Activated naive CD4-positive, alpha-beta T cell (primary cell): ENCODE measurements around the gene CDCA4.

ENCODE experiments used
- DNase-seq, 4 experiments: peaks; one replicate each; lab custom pipeline; 2025; lab: John Stamatoyannopoulos, UW

Gene CDCA4

DNA sequence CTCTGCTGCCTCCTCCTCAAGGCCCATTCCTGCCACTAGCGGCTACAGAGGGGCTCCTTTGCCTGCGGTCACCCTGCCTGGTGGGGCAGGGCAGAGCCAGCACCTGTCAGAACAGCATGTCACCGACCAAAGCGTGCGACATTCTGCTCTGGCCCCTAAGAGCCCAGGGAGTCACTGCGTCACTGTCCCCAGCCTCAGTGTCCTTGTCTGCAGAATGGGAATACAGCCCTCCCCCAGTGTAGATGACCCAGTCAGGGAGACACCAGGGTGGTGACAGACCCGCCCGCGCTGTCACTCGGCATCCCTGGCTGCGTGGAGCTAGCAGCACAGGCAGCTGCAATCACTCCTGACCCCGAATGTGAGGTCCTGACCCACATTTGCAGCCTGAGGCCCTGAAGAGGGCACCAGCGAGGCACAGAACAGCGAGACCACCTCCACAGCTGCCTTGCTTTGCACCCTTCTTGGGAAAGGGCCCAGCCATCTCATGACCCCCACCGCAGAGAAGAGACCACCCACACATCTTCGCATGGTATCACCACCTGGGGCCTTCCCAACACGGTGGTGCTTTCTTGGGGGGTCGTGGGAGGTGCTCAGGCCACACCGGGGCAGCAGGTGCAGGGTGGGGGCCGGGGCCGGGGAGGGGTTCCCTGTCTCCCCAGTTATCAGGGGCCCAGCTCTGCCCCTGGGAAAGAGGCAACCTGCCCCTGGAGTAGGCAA lies 45.2 kb downstream of the CDCA4 start:
- no peak for DNase-seq

DNA sequence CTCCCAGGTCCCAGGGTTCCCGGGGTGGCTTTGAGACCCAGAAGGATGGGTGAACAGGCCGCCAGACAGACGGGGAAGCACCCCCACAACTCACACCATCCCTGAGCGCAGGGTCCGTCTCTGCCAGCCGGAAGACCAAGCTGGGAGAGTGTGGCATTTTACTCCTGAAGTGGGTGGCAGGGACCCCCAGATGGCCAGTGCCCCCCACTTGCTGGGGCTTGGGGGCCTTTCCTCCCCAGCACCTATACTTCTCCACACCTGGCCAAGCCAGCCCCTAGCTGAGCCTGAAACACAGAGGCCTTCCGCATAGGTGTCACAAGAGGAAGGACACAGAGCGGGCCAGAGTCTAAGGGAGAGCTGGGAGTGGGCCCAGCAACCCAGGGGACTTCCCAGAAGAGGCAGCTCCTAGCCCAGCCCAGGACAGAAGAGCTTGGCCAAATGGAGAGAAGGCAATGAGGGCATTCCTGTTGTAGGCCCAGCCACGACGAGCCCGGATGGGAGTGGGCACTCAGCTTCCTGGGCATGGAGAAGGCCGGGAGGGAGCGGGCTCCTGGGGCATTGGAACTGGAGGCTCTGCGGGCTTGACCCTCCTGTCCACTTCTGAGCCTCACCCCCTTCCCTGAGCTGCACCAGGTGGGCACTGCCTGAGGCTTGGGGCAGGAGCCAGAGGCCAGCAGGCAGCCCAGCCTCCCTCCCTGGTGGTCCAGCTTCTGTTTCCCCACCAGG lies 46.1 kb downstream of the CDCA4 start:
- DNase-seq: no peak

DNA sequence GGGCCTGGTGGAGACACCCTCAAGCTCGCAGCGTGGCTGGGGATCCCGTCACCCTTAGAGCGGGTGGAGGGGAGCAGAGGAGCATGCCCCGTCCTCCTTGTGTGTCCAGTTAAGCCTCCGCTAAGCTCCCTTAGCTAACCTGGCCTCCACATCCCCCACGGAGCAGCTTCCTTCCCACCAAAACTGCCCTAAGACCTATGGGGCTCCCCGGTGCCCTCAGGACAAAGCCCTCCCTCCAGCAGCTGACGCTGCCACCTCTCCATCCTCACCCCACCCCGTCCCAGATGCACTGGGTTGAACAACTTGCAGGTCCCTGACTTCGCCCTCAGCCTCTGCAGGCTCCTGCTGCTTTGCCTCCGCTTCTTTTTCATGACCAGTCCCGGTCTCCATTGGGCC lies 46.7 kb downstream of the CDCA4 start:
- DNase-seq: no peak

DNA sequence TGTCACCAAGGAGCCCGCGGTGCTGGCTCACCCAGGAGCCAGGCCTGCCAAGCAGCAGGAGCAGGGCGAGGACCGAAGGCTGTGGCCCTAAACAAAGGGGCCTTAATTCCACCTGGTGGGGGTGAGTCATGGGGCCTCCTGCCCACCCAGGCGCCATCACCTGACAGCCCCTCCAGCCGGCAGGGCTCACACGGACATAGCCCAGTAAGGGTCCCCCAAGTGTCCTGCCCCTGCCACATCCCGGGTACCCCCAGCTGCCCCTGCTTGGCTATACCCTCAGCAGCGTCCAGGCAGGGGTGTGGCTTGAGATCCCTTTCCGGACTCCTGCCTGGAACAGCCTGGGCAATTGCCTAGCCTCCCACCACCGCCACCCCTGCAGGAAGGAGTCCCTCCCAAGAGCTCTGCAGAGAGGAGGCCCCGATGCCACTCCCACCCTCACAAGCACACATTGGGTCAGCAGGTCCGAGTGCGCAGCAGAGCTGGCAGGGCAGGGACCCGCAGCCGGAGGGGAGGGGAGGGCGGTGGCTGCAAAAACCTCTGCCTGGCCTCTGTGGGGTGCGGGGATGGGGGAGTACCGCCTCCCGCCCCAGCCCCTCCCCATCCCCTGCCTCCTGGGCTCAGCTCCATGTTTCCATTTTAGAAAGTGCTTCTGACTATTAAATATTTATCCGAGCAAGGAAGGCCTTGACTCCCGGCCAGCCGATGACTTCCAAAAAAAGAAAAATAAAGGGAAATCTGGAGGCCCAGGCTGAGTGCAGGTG lies 47.3 kb downstream of the CDCA4 start:
- no peak for DNase-seq

DNA sequence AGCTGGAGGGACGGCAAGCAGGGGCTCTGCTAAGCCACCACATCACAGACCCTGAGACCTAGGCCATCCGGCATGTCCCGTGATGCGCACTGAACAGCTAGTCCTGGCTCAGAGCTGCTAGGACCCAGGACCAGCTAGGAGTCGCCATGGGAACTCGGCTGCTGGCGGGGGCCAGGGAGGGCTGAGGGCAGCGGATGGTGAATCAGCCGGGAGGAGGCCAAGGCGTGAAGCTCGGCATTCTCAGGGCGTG lies 47.8 kb downstream of the CDCA4 start:
- DNase-seq: no peak

GRCh38 chr14:104972301-104973134 lies 48.4 kb downstream of the CDCA4 start:
- no peak for DNase-seq

DNA sequence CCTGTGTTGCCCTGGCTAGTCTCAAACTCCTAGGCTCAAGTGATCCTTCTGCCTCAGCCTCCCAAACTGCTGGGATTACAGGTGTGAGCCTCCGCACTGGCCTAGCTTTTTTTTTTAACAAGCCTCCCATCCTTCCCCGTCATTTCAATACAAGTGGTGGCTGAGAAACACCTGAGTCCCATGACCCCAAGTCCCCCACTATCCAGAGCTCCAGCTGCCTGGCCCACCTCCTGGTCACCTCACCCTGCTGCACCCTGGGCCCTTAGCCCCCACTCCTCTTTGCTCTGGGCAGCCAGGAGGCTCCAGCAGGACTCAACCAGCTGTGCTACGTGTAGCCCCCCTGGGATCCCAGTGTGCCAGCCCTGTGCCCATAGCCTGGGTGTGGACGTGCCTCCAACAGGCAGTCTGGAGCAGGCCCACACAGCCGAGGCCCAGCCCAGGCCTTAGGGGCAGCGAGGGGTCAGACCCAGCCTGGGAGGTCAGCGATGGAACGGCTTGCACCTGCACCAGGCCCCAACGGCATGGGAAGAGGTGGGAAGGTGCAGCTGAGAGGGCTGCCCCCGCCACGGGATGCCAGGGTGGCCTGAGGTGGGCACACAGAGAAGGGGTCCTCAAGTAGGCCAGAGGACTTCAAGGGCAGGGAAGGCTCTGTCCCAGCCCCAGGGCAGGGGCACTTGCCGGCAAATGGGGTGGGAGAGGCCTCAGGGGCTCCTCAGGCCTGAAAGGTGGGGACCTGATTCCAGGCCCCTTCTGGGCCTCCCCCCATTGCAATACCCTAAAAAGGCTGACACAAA lies 49.2 kb downstream of the CDCA4 start:
- DNase-seq: no peak

DNA sequence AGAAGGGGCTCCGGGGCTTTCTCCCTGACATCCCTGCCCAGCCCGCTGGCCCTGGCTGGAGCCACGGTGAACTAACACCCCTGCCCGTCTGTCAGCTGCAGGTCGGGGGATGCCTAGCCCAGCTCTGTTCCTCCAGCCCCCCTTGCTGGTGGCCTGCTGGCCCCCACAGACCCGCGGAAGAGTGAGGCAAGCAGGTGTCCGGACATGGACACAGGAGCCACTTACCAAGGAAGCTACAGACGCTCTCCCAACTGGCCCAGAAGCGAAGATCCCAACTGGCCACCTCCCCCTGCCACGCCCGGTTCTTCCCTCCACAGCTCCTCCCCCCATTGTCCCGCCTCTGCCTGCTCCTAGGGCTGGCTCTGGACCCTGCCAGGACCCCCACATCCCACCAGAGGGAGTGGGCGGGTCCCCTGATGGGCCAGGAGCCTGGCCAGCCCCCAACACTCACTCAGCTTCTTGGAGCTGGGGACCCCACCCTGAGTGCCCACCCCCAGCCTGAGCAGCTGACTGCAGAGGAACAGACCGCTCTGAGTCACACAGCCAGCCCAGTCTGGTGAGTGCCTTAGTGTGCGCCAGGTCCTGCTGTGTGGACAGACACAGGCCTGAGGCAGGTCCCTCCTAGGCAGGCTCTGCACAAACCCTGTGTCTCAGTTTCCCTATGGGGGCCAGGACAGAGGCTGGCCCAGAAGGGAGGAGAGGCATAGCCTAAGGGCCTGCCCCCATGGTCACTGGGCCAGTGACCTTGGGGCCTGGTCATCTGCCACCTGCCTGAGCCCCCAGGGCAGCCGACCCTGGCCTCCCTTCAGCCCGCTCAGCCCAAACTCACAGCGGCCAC lies 50.4 kb downstream of the CDCA4 start:
- no peak for DNase-seq

- DNase-seq: no peak
These were observed 51.1 kb downstream of the CDCA4 start for GRCh38 chr14:104969741-104970230.

DNA sequence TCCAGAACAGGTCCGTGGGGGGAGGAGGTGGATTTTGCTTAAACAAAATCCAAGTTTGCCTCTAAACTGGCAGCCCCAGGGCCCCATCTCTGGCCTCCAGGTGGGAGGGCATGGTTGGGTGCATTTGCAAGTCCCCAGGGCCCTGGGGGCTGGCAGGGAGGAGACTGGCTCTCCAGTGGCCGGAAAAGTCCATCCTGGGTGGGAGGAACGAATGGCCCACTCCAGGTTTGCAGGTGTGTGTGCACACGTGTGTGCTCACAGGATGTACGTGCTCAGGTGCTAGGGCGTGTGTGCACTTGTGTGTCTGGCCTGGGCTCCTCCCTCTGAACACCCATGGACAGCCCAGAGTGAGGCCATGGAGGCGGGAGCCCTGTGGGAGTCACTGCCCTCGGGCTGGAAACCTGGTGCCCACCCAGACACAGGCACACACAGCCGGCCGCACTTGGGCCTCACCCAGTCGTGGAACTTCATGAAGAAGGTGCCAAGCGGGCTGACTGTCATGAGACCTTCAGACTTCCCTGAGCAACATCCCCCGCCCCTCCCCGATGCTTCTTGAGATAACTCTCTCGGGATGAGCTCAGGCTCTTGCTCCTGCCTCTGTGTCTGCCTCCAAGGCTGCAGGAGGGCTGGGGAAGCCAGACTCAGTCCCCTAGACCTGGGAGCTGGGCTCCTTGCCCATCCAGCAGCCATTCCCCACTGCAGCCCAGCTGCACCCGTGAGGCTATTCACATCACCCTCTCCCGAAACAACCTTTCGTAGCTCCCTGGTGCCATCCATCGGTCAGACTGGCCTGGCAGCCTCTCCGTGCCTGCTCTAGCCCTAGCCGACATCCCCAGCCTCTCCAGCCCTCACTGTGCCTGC lies 52.1 kb downstream of the CDCA4 start:
- no peak for DNase-seq

DNA sequence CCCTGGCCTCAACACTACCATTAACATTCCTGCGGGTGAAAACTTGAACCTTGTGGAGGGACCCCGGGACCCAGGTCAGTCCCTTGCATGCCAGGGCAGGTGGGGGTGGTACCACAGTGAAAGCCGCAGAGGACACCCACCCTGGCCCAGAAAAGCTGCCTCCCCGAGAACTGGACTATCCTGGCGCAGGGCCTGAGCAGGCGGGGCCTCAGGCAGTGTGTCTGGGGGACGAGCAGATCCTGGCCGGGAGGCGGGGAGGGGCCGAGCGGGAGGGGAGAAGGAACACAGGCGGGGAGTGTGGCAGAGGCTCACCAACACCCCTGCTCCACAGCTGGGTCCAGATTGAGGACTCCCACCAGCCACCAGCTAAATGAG lies 52.7 kb downstream of the CDCA4 start:
- no peak for DNase-seq

DNA sequence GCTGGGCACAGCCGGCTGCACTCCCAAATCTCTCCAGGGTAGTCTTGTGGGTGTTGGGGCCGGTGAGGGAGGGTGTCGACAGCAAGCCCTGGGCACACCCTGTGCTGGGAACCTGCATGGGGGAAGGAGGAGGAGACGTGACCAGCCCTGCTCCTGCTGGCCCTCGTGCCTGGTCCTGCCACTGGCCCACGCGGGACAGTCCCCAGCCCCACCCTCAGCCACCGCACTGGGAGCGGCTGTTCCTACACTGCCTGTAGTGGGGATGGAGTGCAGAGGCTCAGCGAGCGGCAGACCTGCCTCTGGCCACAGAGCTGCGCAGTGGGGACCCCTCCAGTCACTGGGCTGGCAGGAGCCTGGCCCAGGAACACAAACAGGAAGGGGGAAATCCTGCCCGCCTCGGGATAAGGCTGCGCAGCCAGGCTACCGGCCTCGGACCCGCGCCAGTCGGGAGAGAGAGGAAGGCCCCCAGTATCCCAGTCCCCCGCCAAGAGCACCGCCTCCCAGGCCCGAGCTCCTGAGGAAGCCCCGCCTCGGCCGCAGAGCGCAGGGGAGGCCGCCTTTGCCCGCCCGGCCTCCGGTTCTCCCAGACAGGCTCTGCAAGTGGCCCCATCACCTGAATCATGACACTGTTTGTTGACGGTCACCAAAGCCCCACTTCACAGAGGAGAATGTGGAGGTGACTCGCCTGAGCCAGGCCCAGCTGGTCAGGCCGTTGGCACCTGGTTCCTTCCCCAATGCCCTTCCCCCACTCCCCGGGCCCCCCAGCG lies 53.3 kb downstream of the CDCA4 start:
- no peak for DNase-seq

GRCh38 chr14:104966981-104967385 lies 53.9 kb downstream of the CDCA4 start:
- DNase-seq: no peak

GRCh38 chr14:104966261-104966865 lies 54.5 kb downstream of the CDCA4 start:
- DNase-seq: no peak

GRCh38 chr14:104965561-104966231 lies 55.2 kb downstream of the CDCA4 start:
- no peak for DNase-seq

DNA sequence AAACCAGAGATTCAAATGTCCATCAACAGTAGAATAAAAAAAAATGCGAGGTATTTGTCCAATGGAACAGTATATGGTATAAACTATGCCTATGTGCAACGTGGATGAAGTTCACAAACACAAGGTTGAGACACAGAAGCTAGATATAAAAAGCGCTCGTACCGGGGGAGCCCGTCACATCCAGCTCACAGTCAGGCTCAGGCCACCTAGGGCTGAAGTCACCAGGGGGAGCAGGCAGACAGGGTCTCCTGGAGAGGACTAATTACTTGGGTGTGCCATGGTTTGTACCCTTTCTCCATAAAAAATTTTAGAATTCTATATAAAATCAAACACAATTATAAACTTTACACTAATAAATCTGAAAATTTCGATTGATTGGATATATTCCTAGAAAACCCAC lies 56.3 kb downstream of the CDCA4 start:
- no peak for DNase-seq
